Mucosa of rectum (tissue), 2 donors: Measurements from ENCODE around the gene MME.

Experiments
- H3K27ac ChIP-seq, 2 donors: one replicate each; pipeline ENCODE4 v1.7.0; 2013; ENCODE audit warnings: inconsistent platforms in 2 of 2, low read depth in 2 of 2, low read length in 2 of 2
- H3K27me3 ChIP-seq, 2 donors: one replicate each; pipeline ENCODE4 v1.7.0; 2013; ENCODE audit warnings: low read length in 2 of 2; ENCODE audit not compliant: control insufficient read depth in 2 of 2, insufficient read depth in 2 of 2
- H3K36me3 ChIP-seq, 2 donors: one replicate each; pipeline ENCODE4 v1.7.0; 2013; ENCODE audit warnings: low read length in 2 of 2; ENCODE audit not compliant: control insufficient read depth in 2 of 2, insufficient read depth in 2 of 2
- H3K4me1 ChIP-seq, 2 donors: one replicate each; pipeline ENCODE4 v1.7.0; 2013; ENCODE audit warnings: low read length in 2 of 2, mild to moderate bottlenecking in 1 of 2; ENCODE audit not compliant: control insufficient read depth in 2 of 2, insufficient read depth in 2 of 2
- H3K4me3 ChIP-seq, 2 donors: one replicate each; pipeline ENCODE4 v1.7.0; 2013; ENCODE audit warnings: low read length in 2 of 2
- H3K9ac ChIP-seq, 2 donors: one replicate each; pipeline ENCODE4 v1.7.0; 2013; ENCODE audit warnings: low read length in 2 of 2, low read depth in 1 of 2, mild to moderate bottlenecking in 1 of 2
- H3K9me3 ChIP-seq, 2 donors: one replicate each; pipeline ENCODE4 v1.7.0; 2013; ENCODE audit warnings: low read length in 2 of 2; ENCODE audit not compliant: control insufficient read depth in 2 of 2
- donor health status: healthy.
- donor health status: Normal muscosa, but diverticular disease.

The MME gene

GRCh38 chr3:155184011-155184410, 103.9 kb downstream of the MME start:
- H3K4me1 ChIP-seq = no peaks in the 10 kb centered on the region
- H3K36me3 ChIP-seq = no peaks in the 10 kb centered on the region
- no peak overlapping the region for H3K27ac ChIP-seq
- no peak overlapping the region for H3K4me3 ChIP-seq
- no peaks in the 10 kb centered on the region for H3K27me3 ChIP-seq
- no peaks in the 10 kb centered on the region for H3K9me3 ChIP-seq
- H3K9ac ChIP-seq = no peak overlapping the region

- Histone ChIP-seq H3K4me1 (no peaks in the 10 kb centered on the region), H3K27ac (no peak overlapping the region), H3K4me3 (no peak overlapping the region), H3K9ac (no peak overlapping the region), H3K36me3 (no peaks in the 10 kb centered on the region), H3K27me3 (no peaks in the 10 kb centered on the region), H3K9me3 (no peaks in the 10 kb centered on the region)
Observed at GRCh38 chr3:155185631-155186071, 105.5 kb downstream of the MME start.

- Histone ChIP-seq H3K4me1 (no peaks in the 10 kb centered on the region), H3K36me3 (no peaks in the 10 kb centered on the region), H3K9me3 (no peaks in the 10 kb centered on the region)
Observed at GRCh38 chr3:155188031-155188430, 107.9 kb downstream of the MME start.

GRCh38 chr3:155189478-155189877, 109.4 kb downstream of the MME start:
- Histone ChIP-seq H3K27ac (no peak overlapping the region), H3K9me3 (no peaks in the 10 kb centered on the region), H3K9ac (no peak overlapping the region), H3K4me1 (no peaks in the 10 kb centered on the region), H3K4me3 (no peak overlapping the region), H3K27me3 (no peaks in the 10 kb centered on the region), H3K36me3 (no peaks in the 10 kb centered on the region)

More at GRCh38 chr3:155188031-155188430, 107.9 kb downstream of the MME start:
- Histone ChIP-seq H3K27me3 (no peaks in the 10 kb centered on the region), H3K27ac (no peak overlapping the region), H3K9ac (no peak overlapping the region), H3K4me3 (no peak overlapping the region)

- Histone ChIP-seq H3K9me3 (no peaks in the 10 kb centered on the region), H3K4me1 (no peaks in the 10 kb centered on the region), H3K36me3 (no peaks in the 10 kb centered on the region), H3K9ac (no peak overlapping the region), H3K27me3 (no peaks in the 10 kb centered on the region), H3K4me3 (no peak overlapping the region), H3K27ac (no peak overlapping the region)
Observed at GRCh38 chr3:155190691-155191090, 110.6 kb downstream of the MME start.

GRCh38 chr3:155192957-155193746, 113.0 kb downstream of the MME start:
- Histone ChIP-seq H3K9ac (no peak overlapping the region), H3K4me1 (no peaks in the 10 kb centered on the region), H3K36me3 (no peaks in the 10 kb centered on the region), H3K27ac (no peak overlapping the region), H3K4me3 (no peak overlapping the region), H3K9me3 (no peaks in the 10 kb centered on the region), H3K27me3 (no peaks in the 10 kb centered on the region)

- Histone ChIP-seq H3K27ac (no peak overlapping the region), H3K9ac (no peak overlapping the region), H3K9me3 (no peaks in the 10 kb centered on the region), H3K27me3 (no peaks in the 10 kb centered on the region), H3K36me3 (no peaks in the 10 kb centered on the region), H3K4me3 (no peak overlapping the region), H3K4me1 (no peaks in the 10 kb centered on the region)
Observed at GRCh38 chr3:155193868-155194267, 113.7 kb downstream of the MME start.

GRCh38 chr3:155194973-155195957, 115.1 kb downstream of the MME start:
- H3K9me3 ChIP-seq = no peaks in the 10 kb centered on the region
- H3K27ac ChIP-seq = no peak overlapping the region
- H3K9ac ChIP-seq = no peak overlapping the region
- H3K27me3 ChIP-seq = no peaks in the 10 kb centered on the region
- H3K4me1 ChIP-seq = no peaks in the 10 kb centered on the region
- H3K36me3 ChIP-seq = no peaks in the 10 kb centered on the region
- H3K4me3 ChIP-seq = no peak overlapping the region

- Histone ChIP-seq H3K9me3 (no peaks in the 10 kb centered on the region), H3K4me1 (no peaks in the 10 kb centered on the region), H3K27ac (no peak overlapping the region), H3K36me3 (no peaks in the 10 kb centered on the region), H3K27me3 (no peaks in the 10 kb centered on the region), H3K9ac (no peak overlapping the region), H3K4me3 (no peak overlapping the region)
Observed at GRCh38 chr3:155196131-155197021, 116.3 kb downstream of the MME start.
